ENCODE results near the gene ZNF486. TPM values are rescaled to one million over a fixed set of nuclear protein-coding genes. Genes with fewer than 3 reads are reported as not detected.
"Not testable (repeated sequence)": the region's sequence is repeated elsewhere in the genome, so short reads cannot be mapped to it uniquely, and the experiment has no call there.

ZNF486 gene
- total and polyA plus RNA-seq, 2 donors (not counting 3 experiments of a cell fraction or from before 2014, with no cell fraction given): 3.3 to 8.4 TPM

- Histone ChIP-seq H2AFZ (ENCODE audit: low read depth, low read length) (no peak overlapping the region), H3K9me1 (replicated peaks; ENCODE audit: control insufficient read depth, extremely low read depth, insufficient read depth, low read length) (no peaks in the 10 kb centered on the region), H3K9me3 (replicated peaks; ENCODE audit: control insufficient read depth, insufficient read depth, low read length) (peaks cover 10% of the 10 kb centered on the region), H4K20me1 (replicated peaks; ENCODE audit: control insufficient read depth, extremely low read depth, insufficient read depth, low read length) (no peaks in the 10 kb centered on the region), H3K27ac (ENCODE audit: insufficient read depth, low read depth, low read length) (no peak overlapping the region), H3K4me2 (ENCODE audit: insufficient read depth, low read length) (no peak overlapping the region), H3K4me1 (ENCODE audit: control insufficient read depth, extremely low read depth, insufficient read depth, low read length) (no peaks in the 10 kb centered on the region), H3K9ac (replicated peaks; ENCODE audit: extremely low read depth, insufficient read depth, low read length) (no peak overlapping the region), H3K27me3 (ENCODE audit: control insufficient read depth in 2 of 2, insufficient read depth in 2 of 2, low read length in 2 of 2) (no peaks in the 10 kb centered on the region), H3K4me3 (replicated peaks in 1 of 3; ENCODE audit: insufficient read depth in 1 of 3, low read depth in 1 of 3, low read length in 3 of 3) (no peak overlapping the region), H3K79me2 (ENCODE audit: control insufficient read depth, insufficient read depth, low read length) (no peaks in the 10 kb centered on the region), H3K36me3 (ENCODE audit: control insufficient read depth in 2 of 2, extremely low read depth in 1 of 2, insufficient read depth in 2 of 2, low read length in 2 of 2) (no peaks in the 10 kb centered on the region)
- dilution Hi-C loops (cut with MboI; ENCODE audit: extremely low pct_ligation_motif_present, low sequenced_read_pairs): no loop called here
- no TSS peak for BruUV-seq (replicated peaks)
- POLR2A ChIA-PET: no interaction called here
- CTCF ChIA-PET: no interaction called here
- DNase-seq (ENCODE audit: low read depth, low spot score) (no peak), FAIRE-seq (no peak)
- TF ChIP-seq MYC (IDR thresholded peaks at IDR 0.05; ENCODE audit: low read depth, low read length) (no peak), CTCF (IDR thresholded peaks at IDR 0.05; ENCODE audit: extremely low read depth in 1 of 2, insufficient read depth in 1 of 2, low read depth in 1 of 2, low read length in 2 of 2) (no peak), EZH2 (IDR thresholded peaks at IDR 0.05; ENCODE audit: borderline replicate concordance, low read depth, low read length, severe bottlenecking) (no peak), MAX (IDR thresholded peaks at IDR 0.05; ENCODE audit: insufficient read depth, insufficient read length) (no peak), JUN (IDR thresholded peaks at IDR 0.05; ENCODE audit: borderline replicate concordance, insufficient read depth, insufficient read length, low read depth) (no peak), POLR2AphosphoS5 (IDR thresholded peaks at IDR 0.05; ENCODE audit: insufficient read depth, low read depth, low read length) (no peak)
- intact Hi-C loops (cut with micrococcal nuclease): no loop called here
Measured at GRCh38 chr19:20124879-20125278, 42.1 kb upstream of the ZNF486 start.

DNA sequence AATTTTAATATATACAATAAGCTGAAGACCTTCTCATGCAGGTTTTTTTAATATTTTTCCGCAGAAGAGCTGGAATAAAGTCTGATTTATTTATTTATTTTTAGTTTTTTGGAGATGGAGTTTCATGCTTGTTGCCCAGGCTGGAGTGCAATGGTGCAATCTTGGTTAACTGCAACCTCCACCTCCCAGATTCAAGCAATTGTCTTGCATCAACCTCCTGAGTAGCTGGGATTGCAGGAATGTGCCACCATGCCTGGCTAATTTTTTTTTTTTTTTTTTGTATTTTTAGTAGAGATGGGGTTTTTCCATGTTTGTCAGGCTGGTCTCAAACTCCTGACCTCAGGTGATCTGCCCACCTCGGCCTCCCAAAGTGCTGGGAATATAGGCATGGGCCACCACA is 34.1 kb upstream of the ZNF486 start:
- POLR2A ChIA-PET: not testable (repeated sequence)

DNA sequence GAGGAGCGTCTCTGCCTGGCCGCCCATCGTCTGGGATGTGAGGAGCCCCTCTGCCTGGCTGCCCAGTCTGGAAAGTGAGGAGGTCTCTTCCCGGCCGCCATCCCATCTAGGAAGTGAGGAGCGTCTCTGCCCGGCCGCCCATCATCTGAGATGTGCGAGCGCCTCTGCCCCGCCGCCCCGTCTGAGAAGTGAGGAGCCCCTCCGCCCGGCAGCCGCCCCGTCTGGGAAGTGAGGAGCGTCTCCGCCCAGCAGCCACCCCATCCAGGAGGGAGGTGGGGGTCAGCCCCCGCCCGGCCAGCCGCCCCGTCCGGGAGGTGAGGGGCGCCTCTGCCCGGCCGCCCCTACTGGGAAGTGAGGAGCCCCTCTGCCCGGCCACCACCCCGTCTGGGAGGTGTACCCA is 29.3 kb upstream of the ZNF486 start:
- H3K4me3 ChIP-seq (replicated peaks in 1 of 3; ENCODE audit: insufficient read depth in 1 of 3, low read depth in 1 of 3, low read length in 3 of 3); FAIRE-seq; H3K9me1 ChIP-seq (replicated peaks; ENCODE audit: control insufficient read depth, extremely low read depth, insufficient read depth, low read length); POLR2A ChIA-PET; H3K27ac ChIP-seq (ENCODE audit: insufficient read depth, low read depth, low read length); dilution Hi-C loops (cut with MboI; ENCODE audit: extremely low pct_ligation_motif_present, low sequenced_read_pairs); H3K4me1 ChIP-seq (ENCODE audit: control insufficient read depth, extremely low read depth, insufficient read depth, low read length); H3K9ac ChIP-seq (replicated peaks; ENCODE audit: extremely low read depth, insufficient read depth, low read length); H3K79me2 ChIP-seq (ENCODE audit: control insufficient read depth, insufficient read depth, low read length); BruUV-seq (replicated peaks); intact Hi-C loops (cut with micrococcal nuclease); DNase-seq (ENCODE audit: low read depth, low spot score); H3K27me3 ChIP-seq (ENCODE audit: control insufficient read depth in 2 of 2, insufficient read depth in 2 of 2, low read length in 2 of 2); H2AFZ ChIP-seq (ENCODE audit: low read depth, low read length); H4K20me1 ChIP-seq (replicated peaks; ENCODE audit: control insufficient read depth, extremely low read depth, insufficient read depth, low read length); H3K9me3 ChIP-seq (replicated peaks; ENCODE audit: control insufficient read depth, insufficient read depth, low read length); CTCF ChIA-PET; H3K36me3 ChIP-seq (ENCODE audit: control insufficient read depth in 2 of 2, extremely low read depth in 1 of 2, insufficient read depth in 2 of 2, low read length in 2 of 2); H3K4me2 ChIP-seq (ENCODE audit: insufficient read depth, low read length): not testable (repeated sequence)

More for the DNA sequence above, 34.1 kb upstream of the ZNF486 start:
- H3K9me3 ChIP-seq (replicated peaks; ENCODE audit: control insufficient read depth, insufficient read depth, low read length); H3K27me3 ChIP-seq (ENCODE audit: control insufficient read depth in 2 of 2, insufficient read depth in 2 of 2, low read length in 2 of 2); H3K79me2 ChIP-seq (ENCODE audit: control insufficient read depth, insufficient read depth, low read length); H3K27ac ChIP-seq (ENCODE audit: insufficient read depth, low read depth, low read length); H3K4me2 ChIP-seq (ENCODE audit: insufficient read depth, low read length); BruUV-seq (replicated peaks); H2AFZ ChIP-seq (ENCODE audit: low read depth, low read length); H3K4me3 ChIP-seq (replicated peaks in 1 of 3; ENCODE audit: insufficient read depth in 1 of 3, low read depth in 1 of 3, low read length in 3 of 3); H3K36me3 ChIP-seq (ENCODE audit: control insufficient read depth in 2 of 2, extremely low read depth in 1 of 2, insufficient read depth in 2 of 2, low read length in 2 of 2); DNase-seq (ENCODE audit: low read depth, low spot score); FAIRE-seq; H3K4me1 ChIP-seq (ENCODE audit: control insufficient read depth, extremely low read depth, insufficient read depth, low read length); dilution Hi-C loops (cut with MboI; ENCODE audit: extremely low pct_ligation_motif_present, low sequenced_read_pairs); H3K9me1 ChIP-seq (replicated peaks; ENCODE audit: control insufficient read depth, extremely low read depth, insufficient read depth, low read length); H3K9ac ChIP-seq (replicated peaks; ENCODE audit: extremely low read depth, insufficient read depth, low read length); intact Hi-C loops (cut with micrococcal nuclease); H4K20me1 ChIP-seq (replicated peaks; ENCODE audit: control insufficient read depth, extremely low read depth, insufficient read depth, low read length); CTCF ChIA-PET: not testable (repeated sequence)
